Measurements from ENCODE around the gene BNC2.

The BNC2 gene

DNA sequence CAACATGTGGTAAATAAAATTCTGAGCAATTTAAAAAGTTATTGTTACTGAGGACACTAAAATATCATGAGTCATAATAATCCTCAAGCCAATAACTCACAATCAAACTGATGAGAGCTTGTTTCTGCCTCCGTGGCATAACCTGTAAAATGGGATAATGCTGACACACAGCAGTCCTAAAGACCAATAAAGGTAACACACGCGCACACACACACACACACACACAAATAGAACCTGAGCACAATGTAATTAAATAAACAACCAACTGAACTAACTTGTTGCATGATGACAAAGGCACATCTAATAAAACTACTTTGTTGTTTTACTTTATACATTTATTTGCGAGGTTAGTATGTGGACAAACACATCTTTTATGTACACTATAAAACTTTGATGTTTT lies 358.2 kb downstream of the BNC2 start:
- Mint-ChIP-seq H3K4me1 (peaks cover 31% of the 10 kb centered on the region), H3K27ac (no peak overlapping the region), H3K36me3 (ENCODE audit: low read depth) (no peaks in the 10 kb centered on the region), H3K27me3 (ENCODE audit: low read depth, poor library complexity) (no peaks in the 10 kb centered on the region), H3K9me3 (no peaks in the 10 kb centered on the region), H3K4me3 (no peak overlapping the region)
- DNase-seq, result no peak
- TF ChIP-seq, protein P1, sequence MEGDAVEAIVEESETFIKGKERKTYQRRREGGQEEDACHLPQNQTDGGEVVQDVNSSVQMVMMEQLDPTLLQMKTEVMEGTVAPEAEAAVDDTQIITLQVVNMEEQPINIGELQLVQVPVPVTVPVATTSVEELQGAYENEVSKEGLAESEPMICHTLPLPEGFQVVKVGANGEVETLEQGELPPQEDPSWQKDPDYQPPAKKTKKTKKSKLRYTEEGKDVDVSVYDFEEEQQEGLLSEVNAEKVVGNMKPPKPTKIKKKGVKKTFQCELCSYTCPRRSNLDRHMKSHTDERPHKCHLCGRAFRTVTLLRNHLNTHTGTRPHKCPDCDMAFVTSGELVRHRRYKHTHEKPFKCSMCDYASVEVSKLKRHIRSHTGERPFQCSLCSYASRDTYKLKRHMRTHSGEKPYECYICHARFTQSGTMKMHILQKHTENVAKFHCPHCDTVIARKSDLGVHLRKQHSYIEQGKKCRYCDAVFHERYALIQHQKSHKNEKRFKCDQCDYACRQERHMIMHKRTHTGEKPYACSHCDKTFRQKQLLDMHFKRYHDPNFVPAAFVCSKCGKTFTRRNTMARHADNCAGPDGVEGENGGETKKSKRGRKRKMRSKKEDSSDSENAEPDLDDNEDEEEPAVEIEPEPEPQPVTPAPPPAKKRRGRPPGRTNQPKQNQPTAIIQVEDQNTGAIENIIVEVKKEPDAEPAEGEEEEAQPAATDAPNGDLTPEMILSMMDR (IDR thresholded peaks at IDR 0.05), result no peak

DNA sequence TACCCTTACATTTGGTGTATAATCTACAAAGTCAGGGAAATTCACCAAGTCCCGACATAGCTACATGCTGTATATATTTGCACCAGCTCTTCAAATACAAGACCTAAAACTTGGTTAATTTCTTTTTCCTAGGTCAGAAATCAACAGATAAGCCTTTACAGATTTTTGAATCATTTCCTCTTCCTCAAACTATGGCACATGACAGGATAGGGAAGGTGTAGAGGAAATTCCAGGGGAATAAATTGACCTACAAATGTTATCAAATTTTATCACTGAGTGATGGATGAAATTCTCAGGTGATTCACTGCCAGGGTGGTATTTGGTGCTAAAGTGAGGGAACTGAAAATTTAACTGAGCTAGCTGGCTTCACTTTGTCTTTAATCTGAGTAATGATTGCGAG lies 360.0 kb downstream of the BNC2 start:
- no peak for DNase-seq
- H3K9me3 Mint-ChIP-seq, result no peaks in the 10 kb centered on the region
- no peak overlapping the region for H3K4me3 Mint-ChIP-seq
- no peak overlapping the region for H3K27ac Mint-ChIP-seq
- H3K36me3 Mint-ChIP-seq (ENCODE audit: low read depth), result no peaks in the 10 kb centered on the region
- peaks cover 20% of the 10 kb centered on the region for H3K4me1 Mint-ChIP-seq
- no peaks in the 10 kb centered on the region for H3K27me3 Mint-ChIP-seq (ENCODE audit: low read depth, poor library complexity)
- TF ChIP-seq, protein P1 (IDR thresholded peaks at IDR 0.05), result no peak

DNA sequence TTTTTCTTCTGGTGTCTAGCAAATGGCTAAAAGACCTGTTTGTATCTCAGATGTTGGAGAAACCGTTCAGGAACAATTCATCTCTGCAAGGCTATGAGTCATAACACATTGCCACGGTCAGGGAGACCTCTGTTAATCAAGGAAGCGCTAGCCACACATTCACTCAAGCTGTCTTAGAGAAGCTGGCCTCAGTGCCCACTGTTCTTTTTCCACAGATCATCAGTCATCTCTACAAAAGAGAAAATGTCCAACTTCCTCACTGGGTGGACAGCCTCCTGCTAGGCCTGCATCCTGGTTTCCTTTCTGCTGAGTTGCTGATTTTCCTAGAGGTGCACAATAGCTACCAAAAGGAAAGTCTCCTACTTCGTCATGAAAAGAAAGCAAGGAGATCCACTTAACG lies 360.5 kb downstream of the BNC2 start:
- Mint-ChIP-seq H3K27ac (no peak overlapping the region), H3K4me3 (no peak overlapping the region), H3K9me3 (no peaks in the 10 kb centered on the region), H3K36me3 (ENCODE audit: low read depth) (no peaks in the 10 kb centered on the region), H3K4me1 (peaks cover 19% of the 10 kb centered on the region), H3K27me3 (ENCODE audit: low read depth, poor library complexity) (no peaks in the 10 kb centered on the region)
- no peak for DNase-seq
- TF ChIP-seq, protein P1 (IDR thresholded peaks at IDR 0.05), result no peak

DNA sequence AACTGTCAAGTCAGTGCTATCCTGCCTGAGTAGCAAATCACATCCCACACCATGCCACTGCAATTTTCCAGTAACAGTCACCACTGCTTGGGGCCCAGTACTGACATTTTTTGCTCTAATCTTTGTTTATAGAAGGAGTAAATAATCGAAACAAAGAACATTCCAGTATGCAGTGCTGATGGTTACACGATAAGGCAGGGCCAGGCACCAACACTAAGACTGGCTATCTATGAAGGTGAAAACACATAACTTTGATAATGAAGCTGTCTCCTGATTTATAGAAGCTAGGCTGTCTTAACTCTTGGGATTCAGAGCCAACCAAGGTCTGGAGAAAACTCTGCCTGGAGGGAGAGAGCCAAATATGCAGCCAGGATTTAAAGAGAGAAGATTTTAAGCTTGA lies 365.3 kb downstream of the BNC2 start:
- Mint-ChIP-seq H3K4me3 (no peak overlapping the region), H3K9me3 (no peaks in the 10 kb centered on the region), H3K27me3 (ENCODE audit: low read depth, poor library complexity) (no peaks in the 10 kb centered on the region), H3K36me3 (ENCODE audit: low read depth) (no peaks in the 10 kb centered on the region), H3K27ac (no peak overlapping the region), H3K4me1 (peaks cover 20% of the 10 kb centered on the region)
- TF ChIP-seq, protein P1 (IDR thresholded peaks at IDR 0.05), result no peak
- no peak for DNase-seq

DNA sequence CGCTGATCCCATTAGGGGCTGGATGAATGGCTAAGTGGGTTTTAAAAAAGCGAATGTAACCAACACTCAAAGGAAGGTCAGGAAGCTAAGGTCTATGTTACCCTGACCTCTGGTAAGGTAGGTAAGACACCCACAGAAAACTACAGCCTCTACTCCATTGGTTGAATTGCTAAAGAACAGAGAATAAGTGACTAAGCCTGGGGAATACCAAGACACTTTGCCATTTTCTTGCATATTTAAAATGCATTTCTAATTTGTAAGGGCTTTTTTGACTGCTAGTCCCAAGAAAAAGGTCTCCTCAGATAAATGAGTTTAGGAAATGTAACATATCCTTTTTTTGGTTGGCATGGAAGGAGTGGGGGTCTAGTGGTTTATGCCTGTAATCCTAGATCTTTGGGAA lies 368.7 kb downstream of the BNC2 start:
- Mint-ChIP-seq H3K27me3 (ENCODE audit: low read depth, poor library complexity) (no peaks in the 10 kb centered on the region), H3K36me3 (ENCODE audit: low read depth) (no peaks in the 10 kb centered on the region), H3K9me3 (no peaks in the 10 kb centered on the region), H3K4me3 (no peak overlapping the region), H3K4me1 (peaks cover 25% of the 10 kb centered on the region), H3K27ac (no peak overlapping the region)
- TF ChIP-seq, protein P1 (IDR thresholded peaks at IDR 0.05), result no peak
- DNase-seq, result no peak

DNA sequence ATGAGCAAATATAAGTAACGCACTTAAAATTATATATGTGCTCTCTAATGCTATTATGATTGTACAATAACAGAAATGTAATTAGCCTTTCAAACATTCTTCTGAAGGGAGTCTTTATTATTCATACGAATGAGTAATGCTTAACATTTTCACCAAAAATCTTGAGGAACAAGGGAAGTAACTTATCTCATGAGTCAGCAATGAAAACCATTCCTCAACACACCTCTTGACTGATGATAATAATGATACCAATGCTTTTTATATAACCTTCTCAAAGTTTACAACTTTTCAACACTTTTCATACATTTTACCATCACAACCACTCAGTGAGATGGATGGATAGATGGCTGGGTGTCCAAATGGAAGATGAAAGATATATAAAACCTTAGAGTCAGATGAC lies 369.3 kb downstream of the BNC2 start:
- no peak for DNase-seq
- no peak overlapping the region for H3K4me3 Mint-ChIP-seq
- no peak overlapping the region for H3K27ac Mint-ChIP-seq
- H3K9me3 Mint-ChIP-seq, result no peaks in the 10 kb centered on the region
- no peaks in the 10 kb centered on the region for H3K36me3 Mint-ChIP-seq (ENCODE audit: low read depth)
- no peaks in the 10 kb centered on the region for H3K27me3 Mint-ChIP-seq (ENCODE audit: low read depth, poor library complexity)
- TF ChIP-seq, protein P1 (IDR thresholded peaks at IDR 0.05), result no peak
- H3K4me1 Mint-ChIP-seq, result peaks cover 25% of the 10 kb centered on the region
